GM23338 (cell line): ENCODE measurements around the gene NCK2.

Experiments
- CREB1 ChIP-seq: fragments of 250-450 bp; sonication (Bioruptor Pico); IDR thresholded peaks from 2 replicates; pipeline ENCODE4 v1.5.0; 2020; ENCODE audit warnings: low read depth, mild to moderate bottlenecking, moderate library complexity
- POLR2AphosphoS5 ChIP-seq: IDR thresholded peaks from 2 replicates; pipeline ENCODE4 v1.6.1; 2016; ENCODE audit warnings: antibody characterized with exemption, low read depth
- REST ChIP-seq: IDR thresholded peaks from one replicate; pipeline ENCODE4 v1.6.1; 2018; ENCODE audit warnings: antibody characterized with exemption; ENCODE audit not compliant: unreplicated experiment
- TF ChIP-seq, protein P1 (sequence below), 2 experiments: fragments of 200-600 bp in 1 of 2; sonication (generic) in 1 of 2; conservative IDR thresholded peaks; 2 replicates each; pipeline versions ENCODE4 v1.5.1 to v1.6.1; 2016 to 2017; ENCODE audit warnings: antibody characterized with exemption in 2 of 2, low read depth in 2 of 2, mild to moderate bottlenecking in 2 of 2, moderate library complexity in 1 of 2

- TF ChIP-seq, protein P1, sequence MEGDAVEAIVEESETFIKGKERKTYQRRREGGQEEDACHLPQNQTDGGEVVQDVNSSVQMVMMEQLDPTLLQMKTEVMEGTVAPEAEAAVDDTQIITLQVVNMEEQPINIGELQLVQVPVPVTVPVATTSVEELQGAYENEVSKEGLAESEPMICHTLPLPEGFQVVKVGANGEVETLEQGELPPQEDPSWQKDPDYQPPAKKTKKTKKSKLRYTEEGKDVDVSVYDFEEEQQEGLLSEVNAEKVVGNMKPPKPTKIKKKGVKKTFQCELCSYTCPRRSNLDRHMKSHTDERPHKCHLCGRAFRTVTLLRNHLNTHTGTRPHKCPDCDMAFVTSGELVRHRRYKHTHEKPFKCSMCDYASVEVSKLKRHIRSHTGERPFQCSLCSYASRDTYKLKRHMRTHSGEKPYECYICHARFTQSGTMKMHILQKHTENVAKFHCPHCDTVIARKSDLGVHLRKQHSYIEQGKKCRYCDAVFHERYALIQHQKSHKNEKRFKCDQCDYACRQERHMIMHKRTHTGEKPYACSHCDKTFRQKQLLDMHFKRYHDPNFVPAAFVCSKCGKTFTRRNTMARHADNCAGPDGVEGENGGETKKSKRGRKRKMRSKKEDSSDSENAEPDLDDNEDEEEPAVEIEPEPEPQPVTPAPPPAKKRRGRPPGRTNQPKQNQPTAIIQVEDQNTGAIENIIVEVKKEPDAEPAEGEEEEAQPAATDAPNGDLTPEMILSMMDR (conservative IDR thresholded peaks at IDR 0.05; ENCODE audit: low read depth in 2 of 2): no peak
- TF ChIP-seq CREB1 (CRISPR knock-in tag): no peak
- no peak for TF ChIP-seq REST
- TF ChIP-seq POLR2AphosphoS5: no peak
Observed at GRCh38 chr2:105915005-105915558, 170.4 kb downstream of the NCK2 start.
